GM19438 (cell line): ENCODE results near the gene TMEM121.

Experiments
- ATAC-seq: cut with Tn5 transposase; IDR thresholded peaks from one replicate; pipeline ENCODE4 v1.9.1; 2021; ENCODE audit warnings: low read depth; ENCODE audit not compliant: unreplicated experiment

The TMEM121 gene

GRCh38 chr14:105497671-105498429 lies 28.5 kb upstream of the TMEM121 start:
- ATAC-seq: no peak

GRCh38 chr14:105498430-105499255 lies 27.7 kb upstream of the TMEM121 start:
- no peak for ATAC-seq

DNA sequence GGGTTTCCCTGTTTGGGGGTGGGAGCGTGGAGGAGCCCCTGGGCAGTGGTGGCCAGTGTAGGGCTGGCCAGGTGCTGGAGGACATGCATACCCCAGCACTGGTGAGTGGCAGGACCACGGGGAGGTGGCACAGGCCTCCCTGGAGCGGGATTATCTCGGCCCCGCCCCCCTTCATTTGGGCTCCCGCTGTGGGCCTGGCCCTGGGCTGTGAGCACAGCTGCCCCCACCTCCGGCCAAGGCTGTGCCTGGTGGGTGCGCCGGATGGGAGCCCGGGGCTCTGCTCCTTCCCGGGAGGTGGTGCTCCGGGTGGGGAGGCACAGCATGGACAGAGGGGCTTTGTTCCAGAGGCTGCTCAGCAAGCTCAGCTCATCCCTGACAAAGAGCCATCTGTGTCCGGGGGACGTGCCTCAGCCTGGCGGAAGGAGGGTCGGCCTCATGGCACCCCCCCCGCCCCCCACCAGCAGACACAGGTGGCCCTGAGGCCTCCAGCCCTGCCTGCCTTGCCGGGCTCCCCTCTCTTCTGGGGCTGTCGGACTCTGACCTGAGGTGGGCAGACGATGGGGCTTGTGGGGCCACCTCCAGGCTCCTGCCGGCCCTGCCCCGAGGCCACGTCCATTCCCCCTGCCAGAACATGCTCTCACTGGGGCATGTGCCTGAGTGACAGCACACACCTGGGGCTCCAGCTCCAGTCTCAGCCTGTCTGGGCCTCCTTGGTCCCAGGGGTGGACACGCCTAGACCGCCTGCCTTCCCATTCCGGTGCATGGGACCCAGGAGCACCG lies 26.9 kb upstream of the TMEM121 start:
- ATAC-seq: no peak

GRCh38 chr14:105500036-105500725 lies 26.2 kb upstream of the TMEM121 start:
- ATAC-seq: no peak

- no peak for ATAC-seq
These were observed 25.7 kb upstream of the TMEM121 start for GRCh38 chr14:105500726-105501101.

GRCh38 chr14:105501504-105502291 lies 24.7 kb upstream of the TMEM121 start:
- no peak for ATAC-seq

DNA sequence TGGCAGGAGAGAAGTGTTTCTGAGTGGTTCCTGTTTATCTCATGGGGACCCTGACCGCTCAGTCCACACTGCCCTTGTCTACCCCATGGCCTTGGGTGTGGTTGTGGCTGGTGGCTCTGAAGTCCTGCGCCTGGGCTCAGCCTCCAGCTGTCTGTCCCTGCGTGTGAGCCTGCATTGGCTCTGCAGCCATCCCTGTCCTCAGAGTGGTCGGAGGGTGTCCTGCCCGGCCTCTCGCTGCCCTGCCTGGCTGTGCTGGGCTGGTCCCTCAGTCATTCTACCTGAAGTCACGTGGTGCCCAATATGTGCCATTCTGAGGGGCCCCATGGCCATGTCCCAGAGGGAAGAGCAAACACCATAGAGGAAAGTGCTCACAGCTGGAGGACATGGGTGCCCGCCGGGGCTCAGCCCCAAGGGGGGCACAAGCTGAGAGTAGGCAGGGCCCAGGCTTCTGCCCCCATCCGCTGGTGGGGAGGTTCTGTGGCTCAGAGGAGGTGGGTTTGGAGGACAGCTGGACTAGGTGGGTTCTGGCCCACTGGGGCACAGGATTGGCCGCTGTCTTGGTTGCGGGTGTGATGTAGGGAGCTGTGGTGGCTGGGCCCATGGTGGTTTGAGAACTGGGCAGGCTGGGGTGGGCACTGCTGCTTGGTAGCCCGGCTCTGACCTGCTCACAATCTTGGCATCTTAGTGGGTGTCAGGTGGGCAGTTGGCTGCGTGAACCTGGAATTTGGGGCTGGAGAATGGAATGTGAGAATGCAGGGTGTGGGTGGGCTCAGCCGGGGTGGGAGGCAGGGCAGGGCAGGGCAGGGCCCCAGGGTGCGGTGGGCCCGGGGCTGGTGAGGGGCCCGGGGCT lies 23.7 kb upstream of the TMEM121 start:
- ATAC-seq: no peak

- ATAC-seq: no peak
These were observed 23.1 kb upstream of the TMEM121 start for GRCh38 chr14:105503296-105503640.

GRCh38 chr14:105503935-105504692 lies 22.3 kb upstream of the TMEM121 start:
- no peak for ATAC-seq

DNA sequence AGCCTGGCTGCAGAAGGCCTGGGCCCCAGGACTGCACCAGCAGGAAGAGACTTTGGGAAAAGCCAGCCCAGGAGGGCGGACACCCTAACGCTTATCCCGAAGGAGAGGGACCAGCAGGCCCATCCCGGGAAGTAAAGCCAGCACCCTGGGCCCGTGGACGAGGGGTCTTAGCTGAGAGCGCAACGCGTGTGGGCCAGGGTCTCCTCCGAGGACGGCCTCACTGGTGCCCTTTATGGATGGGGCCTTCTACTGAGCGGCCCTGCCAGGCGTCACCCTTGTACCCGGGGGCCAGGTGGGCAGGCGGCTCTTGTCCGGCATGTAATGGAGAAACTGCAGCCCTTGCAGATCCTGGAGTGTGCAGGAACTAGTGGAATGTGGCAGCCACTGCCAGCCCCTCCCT lies 21.3 kb upstream of the TMEM121 start:
- no peak for ATAC-seq

DNA sequence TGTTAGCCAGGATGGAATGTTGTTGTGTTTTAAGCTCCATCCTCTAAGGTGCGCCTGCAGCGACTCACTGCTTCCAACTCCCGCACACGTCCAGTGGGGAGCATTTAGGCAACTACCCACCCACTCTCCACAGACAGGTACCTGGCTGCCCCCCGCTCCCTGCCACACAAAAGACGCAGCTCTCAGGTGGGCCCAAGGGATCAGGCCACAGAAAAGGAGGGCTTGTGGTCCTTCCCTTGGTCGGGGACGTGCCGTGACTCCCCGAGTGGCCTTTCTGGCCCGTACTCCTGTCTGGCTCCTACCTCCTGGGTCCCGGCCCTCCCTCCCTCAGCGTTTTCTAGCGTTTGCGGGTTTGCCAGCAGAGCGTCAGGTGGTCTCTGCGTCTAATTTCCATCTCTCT lies 19.1 kb upstream of the TMEM121 start:
- ATAC-seq: no peak

DNA sequence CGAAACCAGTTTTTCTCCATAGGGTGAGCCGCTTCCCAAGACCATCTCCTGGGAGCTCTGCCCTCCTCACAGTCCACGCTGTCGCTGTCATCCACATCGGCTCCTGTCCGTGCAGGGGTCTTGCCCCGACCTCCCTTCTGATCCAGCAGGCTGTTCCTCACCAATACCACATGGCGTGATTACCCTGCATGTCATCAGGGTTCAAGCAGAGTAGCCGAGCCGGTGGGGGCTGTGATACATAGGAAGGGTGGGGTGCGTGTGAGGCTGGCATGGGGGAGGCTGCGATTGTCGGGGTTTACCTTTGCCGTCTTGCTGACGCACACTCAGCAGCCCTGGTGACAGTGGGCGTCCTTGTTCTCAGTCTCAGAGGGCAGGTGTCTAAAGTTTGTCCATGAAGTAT lies 18.3 kb upstream of the TMEM121 start:
- no peak for ATAC-seq

DNA sequence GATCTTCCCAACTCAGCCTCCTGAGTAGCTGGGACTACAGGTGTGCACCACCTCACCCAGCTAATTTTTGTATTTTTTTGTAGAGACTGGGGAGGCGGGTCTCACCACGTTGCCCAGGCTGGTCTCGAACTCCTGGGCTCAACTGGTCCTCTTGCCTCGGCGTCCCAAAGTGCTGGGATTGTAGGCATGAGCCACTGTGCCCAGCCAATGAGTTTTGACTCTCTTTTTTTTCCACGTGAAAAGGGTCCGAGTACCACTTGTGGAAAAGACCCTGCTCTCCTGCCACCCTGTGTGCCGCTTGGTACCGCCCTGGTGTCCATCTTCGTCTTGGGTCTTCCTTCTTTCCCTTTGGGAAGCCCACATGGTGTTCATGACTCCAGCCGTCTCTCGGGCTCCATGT lies 17.8 kb upstream of the TMEM121 start:
- no peak for ATAC-seq

- no peak for ATAC-seq
These were observed 9.3 kb upstream of the TMEM121 start for GRCh38 chr14:105517096-105517495.

DNA sequence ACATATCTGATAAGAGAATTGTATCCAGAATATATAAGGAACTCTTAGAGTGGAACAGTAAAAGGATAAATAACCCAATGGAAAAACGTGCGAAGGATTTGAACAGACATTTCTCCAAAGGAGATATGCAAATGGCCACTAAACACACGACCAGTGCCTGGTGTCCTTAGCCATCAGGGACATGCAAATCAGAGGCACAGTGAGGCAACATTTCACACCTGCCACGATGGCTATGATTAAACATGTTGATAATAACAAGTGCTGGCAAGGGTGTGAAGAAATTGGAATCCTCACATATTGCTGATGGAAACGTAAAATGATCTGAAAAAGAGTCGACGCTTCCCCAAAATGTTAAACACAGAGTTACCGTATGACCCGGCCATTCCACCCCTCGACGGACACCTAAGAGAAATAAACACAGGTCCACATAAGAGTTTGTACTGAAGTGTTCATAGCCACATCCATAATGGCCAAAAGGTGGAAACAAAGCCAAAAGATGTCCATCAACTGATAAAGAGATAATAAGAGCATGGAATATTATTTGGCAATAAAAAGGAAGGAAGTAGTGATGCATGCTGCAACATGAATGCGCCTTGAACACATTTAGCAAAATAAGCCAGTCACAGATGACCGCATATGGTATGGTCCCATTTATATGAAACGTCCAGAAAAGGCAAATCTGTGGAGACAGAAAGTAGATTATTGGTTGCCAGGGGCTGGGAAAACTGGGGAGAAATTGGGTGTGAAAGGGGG lies 6.3 kb upstream of the TMEM121 start:
- ATAC-seq: no peak

DNA sequence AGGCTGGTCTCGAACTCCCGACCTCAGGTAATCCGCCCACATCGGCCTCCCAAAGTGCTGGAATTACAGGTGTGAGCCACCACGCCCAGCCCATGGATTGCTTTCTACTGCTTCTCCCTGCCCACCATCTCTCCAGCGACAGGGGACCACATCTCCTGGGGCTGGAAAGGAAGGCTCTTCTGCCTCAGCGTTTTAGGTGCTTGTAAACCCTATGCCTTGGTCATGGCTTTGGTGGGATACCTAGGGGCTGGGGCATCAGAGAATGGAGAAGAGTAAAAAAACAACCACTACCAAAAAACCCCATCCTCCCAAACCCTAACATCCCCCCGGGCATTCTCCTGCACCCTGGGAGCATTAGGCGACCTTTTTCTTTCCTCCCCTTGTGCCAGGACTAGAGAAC lies 1.1 kb upstream of the TMEM121 start:
- ATAC-seq: no peak

- ATAC-seq: no peak
These were observed 495 bp downstream of the TMEM121 start for GRCh38 chr14:105526776-105527380.
